Fibroblast of skin of abdomen (primary cell): Measurements from ENCODE around the gene NR0B2.
"Not testable (repeated sequence)": the region's sequence is repeated elsewhere in the genome, so short reads cannot be mapped to it uniquely, and the experiment has no call there.

Experiments used
- DNase-seq: peaks from one replicate; pipeline ENCODE4 v3.0.0-alpha.2; 2013

The NR0B2 gene

DNA sequence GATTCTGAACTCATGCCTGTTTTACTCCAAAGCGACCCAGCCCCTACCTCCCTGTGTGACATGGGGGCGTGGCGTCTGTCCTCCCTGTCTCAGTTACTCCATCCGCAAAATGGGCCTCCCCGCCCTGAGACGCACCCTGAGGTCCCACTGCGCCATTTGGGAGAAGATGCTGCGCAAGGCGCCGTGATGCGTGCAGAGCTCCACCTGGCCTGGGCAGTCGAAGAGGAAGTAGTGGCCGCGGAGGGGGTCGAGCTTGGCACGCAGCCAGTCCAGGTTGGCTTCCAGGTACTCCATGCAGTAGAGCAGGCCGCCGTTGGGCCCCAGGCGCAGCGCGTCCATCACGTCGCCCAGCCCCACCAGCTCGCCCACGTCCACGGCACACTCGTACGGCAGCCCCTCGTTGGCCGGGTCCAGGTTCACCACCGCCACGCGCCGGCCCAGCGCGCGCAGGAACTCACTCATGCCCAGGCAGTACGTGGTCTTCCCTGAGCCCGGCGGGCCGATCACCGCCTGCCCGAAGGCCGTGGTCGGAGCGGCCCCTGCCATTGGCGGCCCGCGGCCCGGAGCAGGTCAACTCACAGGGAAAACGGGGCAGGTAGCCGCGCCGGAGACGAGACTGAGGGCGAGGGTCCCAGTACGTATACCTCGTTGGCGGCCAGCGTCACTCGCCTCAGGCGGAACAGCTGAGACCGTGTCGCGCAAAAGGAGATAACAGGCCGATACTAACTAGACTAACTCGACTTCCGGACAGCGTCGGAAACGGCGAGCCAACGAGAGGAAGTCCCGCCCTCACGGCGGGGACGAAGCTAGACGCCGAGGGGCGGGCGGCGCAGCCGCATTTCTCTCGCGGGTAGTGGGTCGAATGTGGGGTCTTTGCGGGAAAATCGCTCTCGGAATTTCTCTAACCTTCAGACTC is 24.0 kb downstream of the NR0B2 start, which contains the start of gene GPN2:
Gene GPN2 (minus strand): TSS at position 733 of the 916 bp plus-strand sequence. CDS start 187 bp downstream, at position 546.
- peak; percentile 69 for DNase-seq

DNA sequence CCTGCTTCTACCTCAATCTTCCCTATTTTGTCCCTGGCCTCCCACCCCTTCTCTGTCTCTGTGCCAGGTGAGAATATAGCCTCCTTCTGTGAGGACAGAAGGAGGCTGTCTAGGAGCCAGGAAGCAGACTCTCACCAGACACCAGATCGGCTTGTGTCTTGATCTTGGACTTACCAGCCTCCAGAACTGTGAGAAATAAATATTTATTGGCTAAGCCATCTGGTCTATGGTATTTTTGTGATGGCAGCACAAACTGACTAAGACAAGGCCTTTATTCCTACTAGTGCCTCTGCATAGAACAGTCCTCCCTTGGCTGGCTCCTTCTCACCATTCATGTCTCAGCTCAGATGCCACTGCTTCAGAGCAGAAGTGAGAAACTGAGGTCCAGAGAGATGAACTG is 25.5 kb downstream of the NR0B2 start:
- DNase-seq = no peak

DNA sequence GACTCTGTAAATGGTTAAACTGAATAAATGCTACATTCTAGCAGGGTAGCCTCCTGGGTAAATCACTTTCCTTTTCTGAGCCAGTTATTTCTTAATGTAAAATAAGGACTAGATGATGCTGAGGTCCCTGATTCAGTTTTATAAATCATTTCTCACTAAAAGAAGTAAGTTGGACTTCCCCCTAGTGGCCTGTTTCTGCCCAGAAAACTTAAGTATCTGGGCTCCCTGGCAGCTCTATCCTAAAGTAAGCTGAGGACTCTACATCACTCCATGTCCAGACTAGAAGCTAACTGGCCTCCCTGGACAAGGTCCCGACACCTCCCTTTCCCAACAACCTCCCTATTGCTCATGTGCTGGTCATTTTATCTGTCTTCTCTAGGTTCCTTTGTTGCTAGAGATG is 26.6 kb downstream of the NR0B2 start:
- DNase-seq = peak; percentile 22

GRCh38 chr1:26882696-26883463 is 30.9 kb downstream of the NR0B2 start:
- DNase-seq = no peak

- not testable (repeated sequence) for DNase-seq
These were observed 32.2 kb downstream of the NR0B2 start for GRCh38 chr1:26881611-26882010.

GRCh38 chr1:26879793-26880192 is 34.0 kb downstream of the NR0B2 start:
- no peak for DNase-seq

- no peak for DNase-seq
These were observed 36.4 kb downstream of the NR0B2 start for GRCh38 chr1:26877326-26877725.

DNA sequence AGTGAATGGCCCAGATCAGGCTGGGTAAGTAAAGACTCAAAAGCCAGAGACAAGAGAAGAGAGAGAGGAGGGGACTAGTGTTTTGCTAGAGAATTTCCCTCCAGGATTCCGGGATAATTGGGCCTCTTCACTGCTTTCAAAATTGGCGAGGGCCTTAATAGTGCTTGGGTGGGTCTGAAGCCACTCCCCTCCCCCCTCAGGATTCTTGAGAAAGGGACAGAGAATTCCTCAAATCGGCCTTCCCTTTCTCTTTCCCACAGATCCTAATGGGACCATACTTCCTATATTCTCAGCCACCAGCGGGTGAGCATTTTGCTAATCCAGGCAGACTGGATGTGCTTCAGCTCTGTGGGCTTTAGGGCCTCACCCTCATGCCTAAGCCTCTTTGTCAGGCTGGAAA is 38.9 kb downstream of the NR0B2 start:
- DNase-seq = no peak

- not testable (repeated sequence) for DNase-seq
These were observed 40.7 kb downstream of the NR0B2 start for GRCh38 chr1:26873097-26873496.

DNA sequence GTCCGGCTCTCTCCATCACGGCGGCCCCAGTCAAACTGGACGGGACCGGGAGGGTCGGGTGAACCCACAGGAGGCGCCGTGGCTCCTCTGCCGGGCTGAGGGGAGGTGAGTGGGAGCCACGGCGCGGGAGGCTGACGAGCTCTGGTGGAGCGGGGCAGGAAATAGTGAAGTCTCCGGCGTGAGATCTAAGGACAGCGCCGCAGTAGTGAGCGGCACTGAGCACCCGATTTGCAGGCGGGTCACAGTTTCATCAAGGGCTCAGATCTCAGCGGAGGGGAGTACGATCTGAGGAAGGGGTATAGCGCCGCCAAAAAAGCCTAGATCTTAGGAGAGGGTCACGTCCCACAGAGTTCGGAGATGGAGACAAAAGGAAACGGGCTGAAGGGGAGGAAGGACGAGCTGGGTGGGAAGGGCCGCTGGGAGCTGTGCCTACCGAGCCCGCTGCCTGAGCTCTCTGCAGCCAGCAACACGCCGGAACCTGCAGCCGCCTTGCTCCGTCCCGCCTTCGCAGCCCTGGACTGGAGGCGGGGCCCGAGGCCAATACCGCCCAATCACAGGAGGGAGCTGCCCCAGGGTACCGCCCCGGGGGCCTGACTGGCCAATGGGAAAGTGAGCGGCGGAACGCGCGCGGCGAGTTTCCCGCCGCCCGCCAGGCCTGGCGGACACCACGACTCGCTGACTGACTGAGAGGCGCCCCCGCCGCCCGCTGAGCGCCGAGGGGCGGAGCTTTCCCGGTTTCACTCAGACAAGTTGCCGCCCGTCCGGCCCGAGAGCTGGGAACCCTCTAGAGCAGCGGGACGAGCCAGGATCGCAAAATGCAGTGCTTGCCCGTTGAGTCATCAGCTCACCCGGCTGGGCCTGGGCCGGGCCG is 48.9 kb downstream of the NR0B2 start:
- peak; percentile 98 for DNase-seq

DNA sequence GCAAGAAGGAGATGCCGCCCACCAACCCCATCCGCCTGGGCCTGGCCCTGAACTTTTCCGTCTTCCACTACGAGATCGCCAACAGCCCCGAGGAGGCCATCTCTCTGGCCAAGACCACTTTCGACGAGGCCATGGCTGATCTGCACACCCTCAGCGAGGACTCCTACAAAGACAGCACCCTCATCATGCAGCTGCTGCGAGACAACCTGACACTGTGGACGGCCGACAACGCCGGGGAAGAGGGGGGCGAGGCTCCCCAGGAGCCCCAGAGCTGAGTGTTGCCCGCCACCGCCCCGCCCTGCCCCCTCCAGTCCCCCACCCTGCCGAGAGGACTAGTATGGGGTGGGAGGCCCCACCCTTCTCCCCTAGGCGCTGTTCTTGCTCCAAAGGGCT is 50.1 kb downstream of the NR0B2 start:
- no peak for DNase-seq

- no peak for DNase-seq
These were observed 50.7 kb downstream of the NR0B2 start, which contains the start of gene SFN for GRCh38 chr1:26862781-26863684. Gene SFN (plus strand): TSS chr1:26863149. CDS start chr1:26863213, 64 bp downstream.

GRCh38 chr1:26861889-26862378 is 51.8 kb downstream of the NR0B2 start:
- no peak for DNase-seq
